HG02852 (cell line): Measurements from ENCODE around the gene IER5L.
"Not testable (repeated sequence)": the region's sequence is repeated elsewhere in the genome, so short reads cannot be mapped to it uniquely, and the experiment has no call there.

Source experiments
- ATAC-seq: cut with Tn5 transposase; IDR thresholded peaks from one replicate; pipeline ENCODE4 v1.9.1; 2021; ENCODE audit warnings: mild to moderate bottlenecking, moderate library complexity; ENCODE audit not compliant: unreplicated experiment

The IER5L gene

DNA sequence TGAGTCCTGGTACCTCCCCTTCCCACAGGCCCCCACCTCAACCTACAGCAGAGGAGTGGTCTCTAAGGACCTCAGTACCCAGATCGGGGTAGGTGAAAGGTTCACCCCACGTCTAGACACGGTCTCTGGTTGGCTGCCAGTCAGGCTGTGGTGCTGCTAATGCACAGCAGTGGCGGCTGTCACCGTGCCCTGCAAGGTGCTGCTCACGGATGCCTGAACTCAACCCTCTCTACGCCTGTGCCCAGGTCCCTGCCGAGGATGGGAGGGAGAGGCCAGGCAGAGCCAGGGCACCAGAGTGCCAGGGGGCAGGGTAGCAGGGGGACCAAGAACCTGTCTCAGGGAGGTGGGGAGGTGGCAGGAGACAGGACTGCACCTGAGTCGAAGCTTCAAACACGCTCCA is 14.3 kb downstream of the IER5L start:
- no peak for ATAC-seq

DNA sequence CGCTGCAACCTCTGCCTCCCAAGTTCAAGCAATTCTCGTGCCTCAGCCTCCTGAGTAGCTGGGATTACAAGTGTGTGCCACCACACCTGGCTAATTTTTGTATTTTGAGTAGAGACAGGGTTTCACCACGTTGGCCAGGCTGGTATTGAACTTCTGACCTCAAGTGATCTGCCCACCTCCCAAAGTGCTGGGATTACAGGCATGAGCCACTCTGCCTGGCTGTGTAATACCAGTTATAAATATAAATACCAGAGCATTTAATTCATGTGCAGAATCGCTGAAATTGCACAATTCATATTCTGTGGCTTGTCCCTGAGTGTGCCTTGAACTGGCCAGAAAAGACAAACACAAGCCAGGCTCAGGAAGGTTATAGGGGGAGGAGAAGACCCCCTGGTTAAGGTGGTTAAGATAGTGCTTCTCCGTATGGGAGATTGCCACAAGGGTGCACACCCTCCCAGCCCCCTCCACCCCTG is 14.8 kb downstream of the IER5L start:
- not testable (repeated sequence) for ATAC-seq

DNA sequence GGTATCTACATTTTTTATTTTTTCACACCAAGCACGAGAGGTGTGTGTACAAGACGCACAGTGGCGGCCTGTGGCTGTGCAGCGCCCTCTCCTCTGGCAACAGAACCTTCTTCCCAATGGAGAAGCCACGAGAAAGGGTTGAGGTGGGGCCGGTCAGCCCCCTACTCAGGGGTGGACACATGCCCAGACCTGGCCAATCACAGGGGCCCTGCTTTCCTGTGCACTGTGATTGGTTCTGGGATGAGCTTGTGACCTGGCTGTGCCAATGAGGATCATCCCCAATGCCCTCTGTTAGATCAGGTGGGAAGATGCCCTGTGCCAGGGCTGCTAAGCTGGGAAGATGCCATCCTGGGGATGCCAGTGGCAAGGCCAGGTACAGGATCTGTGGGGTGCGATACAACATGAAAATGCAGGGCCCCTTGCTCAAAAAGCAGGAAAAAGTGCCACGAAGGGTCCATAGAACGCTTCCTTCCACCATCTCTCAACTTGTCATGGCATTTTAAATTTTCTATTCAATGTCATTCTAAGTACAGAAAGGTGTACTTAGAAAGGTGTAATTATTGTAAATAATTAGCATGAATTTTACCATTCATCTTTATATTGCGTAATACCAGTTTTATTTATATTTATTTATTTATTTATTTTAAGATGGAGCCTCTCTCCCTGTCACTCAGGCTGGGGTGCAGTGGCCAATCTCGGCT is 15.4 kb downstream of the IER5L start:
- ATAC-seq: no peak

DNA sequence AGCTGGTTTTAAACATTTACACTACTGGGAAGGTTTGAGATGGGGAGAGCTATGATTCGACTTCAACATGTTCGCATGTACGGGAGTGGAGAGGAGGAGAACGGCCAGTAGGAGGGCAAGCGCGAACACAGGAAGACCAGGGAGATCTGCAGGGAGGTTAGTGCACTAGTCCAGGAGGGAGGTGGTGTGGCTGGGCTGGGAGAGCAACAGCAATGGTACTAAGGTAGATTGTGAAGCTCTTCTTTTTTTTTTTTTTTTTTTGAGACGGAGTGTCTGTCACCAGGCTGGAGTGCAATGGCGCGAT is 16.6 kb downstream of the IER5L start:
- ATAC-seq: no peak

DNA sequence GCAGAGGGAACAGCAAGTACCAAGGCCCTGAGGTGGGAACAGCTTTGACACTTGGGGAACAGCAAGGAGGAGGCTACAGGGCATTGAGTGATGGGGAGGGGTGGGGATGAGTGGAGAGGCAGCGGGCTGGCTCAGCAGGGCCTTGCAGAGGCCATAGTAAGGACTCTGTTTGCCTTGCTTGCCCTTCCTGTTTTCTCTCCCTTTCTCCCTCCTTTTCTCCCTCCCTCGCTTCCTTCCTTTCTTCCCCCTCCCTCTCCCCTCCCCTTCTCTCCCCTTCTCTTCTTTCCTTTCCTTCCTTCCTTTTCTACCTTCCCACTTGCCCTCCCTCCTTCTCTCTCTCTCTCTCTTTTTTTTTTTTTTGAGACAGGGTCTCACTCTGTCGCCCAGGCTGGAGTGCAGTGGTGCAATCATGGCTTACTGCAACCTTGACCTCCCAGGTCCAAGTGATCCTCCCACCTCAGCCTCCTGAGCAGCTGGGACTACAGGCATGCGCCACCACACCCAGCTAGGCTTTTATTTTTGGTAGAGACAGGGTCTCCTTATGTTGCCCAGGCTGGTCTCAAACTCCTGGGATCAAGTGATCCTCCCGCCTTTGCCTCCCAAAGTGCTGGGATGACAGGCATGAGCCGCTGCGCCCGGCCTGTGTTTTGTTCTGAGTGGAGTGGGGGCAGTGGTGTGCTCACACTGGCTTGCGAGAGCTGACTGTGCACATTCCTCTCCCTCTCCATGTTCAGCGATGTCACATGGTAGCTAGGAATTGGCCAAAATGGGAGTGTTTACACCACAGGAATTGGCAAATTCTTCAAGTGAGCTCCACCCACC is 17.1 kb downstream of the IER5L start:
- ATAC-seq: no peak

DNA sequence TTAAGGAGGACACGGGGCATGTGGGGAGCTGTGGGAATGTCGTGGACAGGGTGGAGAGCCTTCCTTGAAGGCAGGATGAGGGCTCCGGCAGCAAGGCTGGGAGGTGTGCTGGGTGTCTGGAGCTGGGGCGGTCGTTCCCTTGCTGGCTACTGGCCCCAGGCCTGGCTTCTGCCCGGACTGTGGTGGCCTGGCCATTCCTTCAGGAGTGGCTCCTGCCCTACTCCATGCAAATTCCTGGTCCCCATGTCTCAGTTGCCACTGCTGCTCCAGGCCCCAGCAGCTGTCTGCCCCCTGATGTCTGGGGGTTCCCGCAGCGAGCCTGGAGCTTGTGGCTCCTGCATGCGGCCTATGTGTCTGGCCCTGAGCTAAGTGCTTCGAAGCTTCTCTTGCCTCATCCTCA is 21.9 kb downstream of the IER5L start:
- ATAC-seq: no peak

DNA sequence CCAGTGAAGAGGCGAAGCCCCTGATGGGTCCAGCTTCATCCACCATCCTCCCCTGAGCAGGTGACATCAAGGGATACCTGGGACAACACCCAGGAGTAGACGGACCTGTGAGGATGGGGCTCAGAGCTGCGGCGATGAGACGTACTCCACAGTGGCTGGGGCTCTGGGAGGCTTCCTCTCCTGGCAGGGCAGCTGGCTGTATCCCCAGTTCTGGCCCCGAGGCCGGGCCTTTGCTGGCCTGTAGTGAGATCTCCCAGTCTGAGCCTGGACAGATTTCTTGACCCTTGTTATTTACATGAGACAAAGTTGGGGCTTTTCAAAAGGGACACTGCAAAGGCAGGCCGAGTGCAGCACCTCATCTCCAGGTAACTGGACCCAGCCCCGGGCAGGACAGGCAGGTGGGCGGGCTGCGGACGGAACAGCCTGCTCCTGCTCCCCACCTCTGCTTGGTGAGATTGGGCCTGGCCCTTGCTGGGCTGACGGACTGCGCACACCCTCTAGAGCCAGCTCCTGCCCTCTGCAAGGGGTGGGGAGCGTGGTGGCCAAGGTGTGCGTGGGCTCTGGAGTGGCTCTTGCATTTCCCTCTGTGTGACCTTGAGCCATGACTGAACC is 23.1 kb downstream of the IER5L start:
- ATAC-seq: no peak

DNA sequence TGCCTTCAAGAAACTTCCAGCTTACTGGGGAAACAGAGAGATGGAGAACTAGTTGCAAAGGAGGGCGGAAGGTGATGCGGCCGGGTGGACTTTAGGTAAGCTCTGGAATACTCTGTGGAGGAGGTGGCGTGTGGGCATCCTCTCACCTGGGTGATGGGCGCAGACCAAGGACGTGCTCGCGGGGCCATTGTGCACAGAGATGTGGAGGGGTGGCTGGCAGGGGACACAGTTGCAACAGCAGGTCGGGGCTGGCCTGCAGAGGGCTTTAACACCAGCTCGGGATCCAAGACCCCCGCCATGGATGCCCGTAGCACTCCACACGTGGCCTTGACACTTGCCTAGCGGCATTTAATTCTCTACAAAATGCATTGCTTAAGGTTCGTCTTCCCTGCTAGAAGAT is 26.6 kb downstream of the IER5L start:
- no peak for ATAC-seq

DNA sequence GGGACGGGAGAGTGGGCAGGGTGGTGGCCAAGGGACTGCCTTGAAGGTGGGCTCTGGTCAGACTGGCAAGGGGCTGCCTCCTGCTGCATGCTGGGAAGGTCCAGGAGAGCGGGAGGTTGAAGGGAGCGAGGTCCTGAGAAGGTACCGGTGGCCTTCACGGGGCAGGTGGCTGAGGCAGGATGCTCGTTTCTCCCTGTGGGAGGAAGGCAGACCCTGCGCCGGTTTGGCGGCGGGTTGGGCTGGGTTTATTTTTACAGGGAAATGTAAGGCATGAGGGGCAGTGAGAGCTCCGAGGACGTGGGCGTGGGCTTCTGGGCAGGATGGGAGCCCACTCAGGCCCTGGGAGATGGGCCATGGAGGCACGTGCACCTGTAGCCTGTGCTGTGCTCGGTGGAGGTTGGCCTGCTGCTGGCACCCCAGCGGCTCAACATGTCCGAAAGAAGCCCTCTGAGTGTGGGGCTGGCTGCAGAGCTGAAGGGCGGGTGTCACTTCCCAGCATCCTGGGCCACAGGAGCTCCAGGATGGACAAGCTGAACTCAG is 27.3 kb downstream of the IER5L start:
- no peak for ATAC-seq

DNA sequence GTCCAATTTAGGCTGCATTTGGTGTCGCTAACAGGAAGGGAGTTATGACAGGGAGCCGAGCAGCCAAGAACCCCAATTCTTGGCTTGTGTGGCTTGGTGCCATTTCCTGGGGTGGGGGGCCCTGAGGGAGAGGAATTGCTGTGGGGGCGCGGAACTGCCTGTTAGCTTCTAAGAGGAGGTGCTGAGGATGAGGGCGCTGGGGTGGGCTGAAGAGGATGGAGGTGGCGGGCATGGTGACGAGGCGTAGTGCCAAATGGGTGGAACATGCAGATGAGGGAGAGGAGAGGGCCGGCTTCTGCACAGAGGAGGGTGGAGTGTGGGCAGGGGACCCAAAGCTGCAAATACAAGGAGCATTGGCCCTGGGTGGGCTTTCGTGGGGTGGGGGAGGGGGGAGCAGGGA is 27.9 kb downstream of the IER5L start:
- no peak for ATAC-seq

DNA sequence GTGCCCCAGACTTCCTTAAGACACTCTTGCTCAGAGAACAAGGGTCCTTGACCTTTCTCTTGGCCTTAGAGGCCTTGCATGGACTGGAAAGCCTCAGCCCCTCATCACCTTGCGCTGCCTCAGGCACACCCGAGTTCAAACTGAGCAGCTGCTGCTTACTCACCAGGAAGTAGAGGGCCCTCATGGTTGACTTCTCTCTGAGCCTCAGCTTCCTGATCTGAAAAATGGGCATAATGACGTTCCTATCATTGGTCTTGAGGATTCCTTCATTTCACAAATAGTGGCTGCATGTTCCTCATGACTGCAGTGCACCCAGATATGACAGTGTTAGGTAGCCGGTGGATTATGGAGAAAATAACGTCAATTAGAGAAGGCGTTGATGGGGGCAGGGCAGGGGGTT is 28.6 kb downstream of the IER5L start:
- no peak for ATAC-seq

DNA sequence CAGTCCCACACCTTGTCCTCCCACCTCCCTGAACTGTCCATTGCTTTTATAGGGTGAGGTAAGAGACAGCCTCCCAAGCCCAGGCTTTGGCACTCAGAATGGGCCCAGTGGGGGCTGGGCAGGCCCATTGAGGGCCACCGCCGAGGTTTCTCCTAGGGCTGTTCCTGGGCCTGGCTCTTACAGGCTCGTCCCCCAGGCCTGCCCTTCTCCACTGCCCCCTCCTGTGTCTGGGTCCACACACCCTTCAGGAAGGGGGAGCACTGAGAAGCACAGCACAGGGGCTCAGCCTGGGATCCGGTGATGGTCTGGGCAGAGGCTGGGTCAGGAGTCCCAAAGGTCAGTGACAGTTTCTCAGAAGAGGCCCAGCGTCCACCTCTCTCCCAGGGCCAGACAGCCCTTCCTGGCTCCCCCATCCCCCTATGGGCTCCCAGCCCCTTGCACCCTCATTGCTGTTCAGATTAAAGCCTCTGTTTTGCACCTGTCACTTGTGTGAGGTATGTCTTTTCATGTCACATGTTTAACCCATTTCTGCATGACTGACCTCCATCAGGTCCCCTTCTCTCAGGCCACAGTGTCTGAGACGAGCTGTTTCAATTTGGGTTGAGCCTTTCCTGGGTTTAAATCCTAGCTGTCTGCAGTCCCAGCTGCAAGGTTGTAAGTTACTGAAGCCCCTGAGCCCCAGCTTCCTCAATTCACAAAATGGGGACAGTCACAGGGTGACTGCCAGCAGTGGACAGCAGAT is 29.4 kb downstream of the IER5L start:
- ATAC-seq: no peak

DNA sequence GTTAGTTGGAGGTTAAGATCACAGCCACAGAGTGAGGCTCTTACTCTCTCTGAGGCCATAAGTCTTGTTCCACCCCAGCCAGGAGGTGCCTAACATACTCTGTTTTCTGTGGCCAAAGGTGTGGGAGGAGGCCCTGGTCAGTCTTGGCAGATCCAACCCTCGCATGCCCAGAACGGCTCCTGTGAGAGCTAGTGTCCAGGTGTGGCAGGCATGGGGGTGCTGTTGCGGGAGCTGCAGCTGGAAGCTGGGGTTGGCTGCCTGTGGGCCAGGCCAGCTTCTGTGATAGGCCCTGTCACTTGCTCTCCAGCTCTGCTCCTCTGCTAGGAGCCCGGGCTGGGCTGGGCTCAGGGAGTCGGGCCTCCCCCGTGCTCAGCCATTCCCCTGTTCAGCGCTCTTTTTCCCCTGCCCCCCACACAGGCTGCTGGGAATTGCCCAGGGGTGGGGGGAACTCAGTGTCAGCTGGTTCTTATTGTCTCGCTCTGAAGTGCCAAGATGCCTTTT is 31.6 kb downstream of the IER5L start:
- ATAC-seq: no peak

DNA sequence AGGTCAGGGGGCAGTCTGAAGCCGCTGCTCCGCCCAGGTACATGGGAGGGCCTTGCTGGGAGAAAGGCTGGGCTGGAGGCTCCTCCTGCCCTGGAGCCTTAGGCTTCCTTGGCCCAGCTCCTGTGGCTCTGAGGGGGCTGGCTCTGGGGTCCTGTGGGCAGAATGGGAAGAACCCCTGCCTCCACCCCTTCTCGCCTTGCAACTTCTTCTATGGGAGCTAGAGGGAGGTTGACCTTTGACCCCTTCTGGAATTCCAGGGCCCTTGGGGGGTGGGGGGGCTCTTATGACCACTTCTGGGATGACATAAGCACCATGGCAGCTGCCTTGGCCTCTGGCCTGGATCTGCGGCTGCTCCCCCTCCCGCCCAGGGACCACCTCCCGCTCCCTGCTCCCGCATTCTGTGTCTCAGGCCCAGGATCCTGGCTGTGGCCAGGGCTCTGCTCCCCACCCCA is 32.2 kb downstream of the IER5L start:
- no peak for ATAC-seq

DNA sequence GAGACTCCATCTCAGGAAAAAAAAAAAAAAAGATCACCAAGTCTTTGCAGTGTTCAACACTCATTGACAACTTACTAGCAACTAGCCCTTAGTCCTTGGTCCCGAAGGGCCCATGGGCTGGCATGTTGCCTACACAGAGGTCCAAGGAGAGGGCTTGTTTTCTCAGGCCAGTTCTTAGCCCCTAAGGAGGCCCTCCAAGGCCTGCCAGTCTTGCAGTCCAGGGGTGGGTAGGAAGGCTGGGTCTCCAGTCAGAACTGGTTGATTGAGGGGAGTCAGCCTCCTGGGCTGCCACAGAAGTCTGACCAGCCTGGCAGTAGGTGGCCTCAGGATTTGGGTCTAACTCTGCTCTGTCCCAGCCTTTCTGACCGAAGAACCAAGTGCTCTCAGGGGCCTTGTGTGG is 32.7 kb downstream of the IER5L start:
- no peak for ATAC-seq

DNA sequence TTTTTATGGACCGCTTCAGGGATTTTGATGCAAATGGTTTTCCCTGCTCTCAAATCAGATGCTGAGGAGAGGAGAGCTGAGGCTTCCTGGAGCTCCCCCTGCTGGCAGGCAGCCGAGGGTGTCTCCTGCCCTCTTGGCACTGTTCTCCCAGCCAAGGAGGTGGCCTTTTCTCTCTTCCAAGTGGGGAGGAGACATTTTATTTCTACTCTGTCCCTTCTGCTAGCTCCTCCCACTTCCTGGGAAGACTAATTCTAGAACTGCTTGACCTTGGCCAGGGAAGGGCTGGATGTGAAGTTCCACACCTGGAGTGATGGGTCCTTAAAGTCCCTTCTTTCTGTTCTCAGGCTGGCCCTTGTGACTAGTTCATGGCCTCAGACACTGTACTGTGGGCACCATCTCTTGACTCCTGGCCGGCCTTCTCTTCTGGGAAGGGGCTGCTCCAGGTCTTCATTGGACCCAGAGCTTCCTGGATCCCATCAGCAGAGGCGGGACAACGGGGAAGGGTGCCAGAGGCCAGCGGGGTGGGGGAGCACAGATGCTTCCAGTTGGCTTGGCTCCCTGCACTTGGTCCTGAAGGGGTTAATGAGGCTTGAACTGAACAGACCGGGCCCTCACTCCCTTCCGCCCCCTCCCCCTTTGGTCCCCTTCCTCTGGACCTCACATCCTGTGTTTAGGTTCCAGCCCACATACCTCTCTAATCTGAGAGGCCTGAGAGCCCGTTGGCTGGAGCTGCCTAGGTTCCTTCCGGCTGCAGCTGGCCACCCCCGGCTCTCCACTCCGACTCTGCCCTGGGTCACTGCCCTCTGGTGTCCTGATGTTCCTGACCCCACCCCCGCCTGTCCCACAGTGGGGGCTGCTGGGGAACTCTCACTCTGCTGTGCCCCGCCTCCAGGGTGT is 34.8 kb downstream of the IER5L start:
- ATAC-seq: no peak

DNA sequence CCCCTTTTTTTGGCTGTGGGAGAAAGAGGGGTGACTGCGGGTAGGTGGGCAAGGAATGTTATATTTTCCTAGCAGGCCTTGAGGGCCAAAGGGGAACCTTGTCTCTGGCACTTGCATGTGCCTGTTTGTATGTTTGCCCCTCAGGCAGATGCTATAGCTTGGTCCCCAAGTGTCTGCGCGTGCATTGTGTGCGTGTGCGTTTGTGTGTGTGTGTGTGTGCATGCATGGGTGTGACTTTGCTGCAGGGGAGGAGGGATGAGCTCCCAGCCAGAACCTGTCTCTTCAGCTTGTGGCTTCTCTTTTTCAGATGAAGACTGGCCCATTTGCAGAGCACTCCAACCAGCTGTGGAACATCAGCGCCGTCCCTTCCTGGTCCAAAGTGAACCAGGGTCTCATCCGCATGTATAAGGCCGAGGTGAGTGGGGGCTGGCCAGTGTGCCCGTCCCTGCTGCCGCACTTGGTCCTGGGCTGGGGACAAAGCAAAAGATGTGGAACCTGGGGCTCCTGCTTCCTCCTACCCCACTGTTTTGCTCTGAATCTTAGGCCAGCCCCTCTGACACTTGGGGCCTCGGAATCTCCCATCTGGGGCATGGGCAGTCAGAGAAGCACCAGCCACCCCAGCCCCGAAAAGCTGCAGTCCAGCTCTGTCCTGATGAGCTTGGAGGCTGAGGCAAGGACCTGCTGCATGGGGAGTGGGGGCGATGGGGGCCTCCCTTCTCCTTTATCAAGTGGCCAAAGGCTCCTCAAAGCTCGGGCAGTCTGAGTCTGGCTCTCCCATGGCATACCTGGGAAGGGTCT is 35.7 kb downstream of the IER5L start:
- ATAC-seq: no peak

DNA sequence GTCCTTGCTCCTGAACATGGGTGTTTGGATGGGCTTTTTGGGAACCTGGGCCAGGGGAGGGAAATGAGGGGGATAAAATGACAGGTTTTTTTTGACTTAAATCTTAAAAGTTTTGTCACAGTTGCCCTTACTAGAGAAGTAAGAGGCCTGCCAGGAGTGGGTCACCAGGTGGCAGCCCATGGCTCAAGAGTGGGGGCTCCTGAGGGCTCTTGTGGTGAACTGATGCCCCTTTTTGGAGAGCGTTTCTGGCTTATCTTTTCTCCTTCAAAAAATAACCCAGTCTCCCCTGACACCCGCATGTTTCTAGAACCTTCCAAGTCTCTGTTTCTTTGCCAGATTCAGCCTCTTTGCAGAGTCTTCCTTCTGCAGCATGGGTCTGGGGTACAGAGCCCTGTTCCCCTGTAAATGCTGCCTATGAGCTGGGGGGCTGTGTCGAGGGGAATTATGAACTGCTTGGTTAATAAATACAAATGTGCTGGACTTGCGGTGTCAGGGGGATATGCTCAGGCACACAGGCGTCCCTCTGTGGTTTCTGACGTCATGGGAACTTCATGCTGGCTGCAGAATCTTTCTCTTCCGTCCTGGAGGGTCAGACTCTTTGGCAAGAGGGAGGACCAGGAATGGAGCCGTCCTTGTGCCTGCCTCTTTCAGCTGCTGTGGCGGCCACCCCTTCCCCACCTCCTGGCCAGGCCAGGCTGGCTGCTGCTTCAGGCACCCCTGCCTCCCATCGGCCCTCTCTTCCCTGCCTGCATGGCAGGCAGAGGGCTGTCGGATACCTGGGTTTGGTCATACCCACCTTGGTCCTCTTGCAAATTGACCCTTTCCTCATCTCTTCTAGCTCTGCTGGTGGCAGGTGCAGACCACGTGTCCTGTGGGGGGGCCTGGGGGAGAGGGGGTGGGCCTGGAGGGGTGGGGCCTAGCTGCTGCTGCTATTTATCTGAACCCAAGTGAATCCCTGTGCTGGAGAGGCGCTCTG is 36.7 kb downstream of the IER5L start:
- ATAC-seq: no peak
